ENCODE measurements around the gene MAP2K7.

- TF ChIP-seq CTCF (conservative IDR thresholded peaks at IDR 0.05), result peak; percentile 97
- TF ChIP-seq ZFX (IDR thresholded peaks at IDR 0.05), result peak; percentile 32; the same call in 1 of the 2 replicates
Observed at GRCh38 chr19:7925171-7925851, 21.6 kb downstream of the MAP2K7 start.
